Activated CD4-positive, alpha-beta T cell treated with anti-CD3 and anti-CD28 coated beads for 4 hours (primary cell): ENCODE measurements around the gene SCLT1.
"Not testable (repeated sequence)": the region's sequence is repeated elsewhere in the genome, so short reads cannot be mapped to it uniquely, and the experiment has no call there.

Experiments used
- DNase-seq, 2 donors: peaks; one replicate each; pipeline ENCODE4 v3.0.0-alpha.2; 2020

SCLT1 gene

DNA sequence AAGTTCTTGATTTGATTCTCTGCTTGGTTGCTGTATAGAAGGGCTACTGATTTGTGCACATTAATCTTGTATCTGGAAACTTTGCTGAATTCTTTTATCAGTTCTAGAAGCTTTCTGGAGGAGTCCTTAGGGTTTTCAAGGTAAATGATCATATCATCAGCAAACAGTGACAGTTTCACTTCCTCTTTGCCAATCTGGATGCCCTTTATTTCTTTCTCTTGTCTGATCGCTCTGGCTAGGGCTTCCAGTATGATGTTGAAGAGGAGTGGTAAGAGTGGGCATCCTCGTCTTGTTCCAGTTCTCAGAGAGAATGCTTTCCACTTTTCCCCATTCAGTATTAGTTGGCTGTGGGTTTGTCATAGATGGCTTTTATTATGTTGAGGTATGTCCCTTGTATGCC is 23.8 kb downstream of the SCLT1 start:
- not testable (repeated sequence) for DNase-seq

DNA sequence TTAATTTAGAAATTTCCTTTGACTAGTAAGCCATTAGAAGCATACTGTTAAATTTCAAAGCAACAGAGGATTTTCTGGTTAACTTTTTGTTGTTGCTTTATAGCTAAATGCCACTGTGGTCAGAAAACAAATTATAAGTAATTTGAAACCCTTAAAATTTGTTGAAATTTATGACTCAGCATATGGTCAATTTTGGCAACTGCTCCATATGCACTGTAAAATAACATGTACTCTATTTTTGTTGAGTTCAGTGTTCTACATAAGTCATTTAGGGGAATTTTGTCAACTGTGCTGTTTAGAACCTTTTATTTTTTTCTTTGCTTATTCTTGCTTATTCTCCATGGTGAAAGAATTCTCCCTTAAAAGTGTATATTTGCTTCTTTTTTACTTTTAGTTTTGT is 28.6 kb downstream of the SCLT1 start:
- no peak for DNase-seq

- no peak for DNase-seq
These were observed 29.7 kb downstream of the SCLT1 start for GRCh38 chr4:129063640-129064039.

GRCh38 chr4:129062580-129062979 is 30.8 kb downstream of the SCLT1 start:
- no peak for DNase-seq

DNA sequence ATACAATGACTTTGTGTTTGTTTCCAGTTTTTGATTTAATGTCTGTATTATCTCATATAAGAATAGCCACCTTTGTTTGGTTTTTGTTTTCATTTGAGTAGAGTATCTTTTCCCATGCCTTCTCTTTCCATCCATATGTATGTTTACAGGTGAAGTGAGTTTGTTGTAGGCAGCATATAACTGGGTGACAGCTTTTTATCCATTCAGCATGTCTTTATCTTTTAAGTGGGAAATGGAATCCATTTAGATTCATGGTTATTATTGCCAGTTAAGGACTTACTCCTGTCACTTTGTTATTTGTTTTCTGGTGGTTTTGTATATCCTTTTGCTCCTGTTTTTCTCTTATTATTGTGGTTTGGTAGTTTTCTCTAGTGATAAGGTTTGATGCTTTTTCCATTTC is 34.3 kb downstream of the SCLT1 start:
- DNase-seq: no peak

DNA sequence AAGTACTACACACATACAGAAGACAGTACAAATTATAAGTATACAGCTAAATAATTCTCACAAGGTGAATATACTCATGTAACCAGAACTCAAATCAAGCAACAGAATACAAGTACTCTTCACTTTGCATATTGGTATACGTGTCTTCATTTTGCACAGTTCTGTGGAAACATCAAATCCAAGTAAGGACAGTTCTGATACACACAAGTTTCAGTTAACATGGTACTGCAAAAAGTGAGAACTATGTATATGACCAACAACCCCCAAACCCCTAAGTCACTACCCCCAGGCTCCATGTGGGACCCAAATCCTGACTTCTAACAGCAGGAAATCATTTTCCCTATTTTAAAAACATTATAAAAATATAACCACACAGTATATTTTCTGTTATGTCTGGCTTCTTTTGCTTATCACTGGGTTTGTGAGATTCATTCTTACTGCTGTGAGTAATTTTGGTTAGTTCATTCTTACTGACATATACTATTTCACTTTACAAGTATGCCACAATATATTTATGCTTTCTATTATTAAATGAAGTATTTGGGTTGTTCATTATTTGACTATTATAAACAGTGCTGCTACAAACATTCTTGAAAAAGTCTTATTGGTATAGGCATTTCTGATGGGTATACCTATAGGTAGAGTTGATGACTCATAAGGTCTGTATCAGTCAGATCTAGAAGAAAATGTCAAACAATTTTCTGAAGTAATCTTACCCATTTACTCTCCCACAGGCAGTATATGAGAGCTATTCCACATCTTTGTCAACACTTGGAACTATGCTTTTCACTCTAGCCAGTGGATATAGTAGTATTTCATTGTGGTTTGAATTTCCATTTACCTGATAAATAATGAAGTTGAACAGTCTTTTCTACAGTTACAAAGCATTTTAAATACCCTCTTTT is 47.0 kb downstream of the SCLT1 start:
- DNase-seq: no peak

DNA sequence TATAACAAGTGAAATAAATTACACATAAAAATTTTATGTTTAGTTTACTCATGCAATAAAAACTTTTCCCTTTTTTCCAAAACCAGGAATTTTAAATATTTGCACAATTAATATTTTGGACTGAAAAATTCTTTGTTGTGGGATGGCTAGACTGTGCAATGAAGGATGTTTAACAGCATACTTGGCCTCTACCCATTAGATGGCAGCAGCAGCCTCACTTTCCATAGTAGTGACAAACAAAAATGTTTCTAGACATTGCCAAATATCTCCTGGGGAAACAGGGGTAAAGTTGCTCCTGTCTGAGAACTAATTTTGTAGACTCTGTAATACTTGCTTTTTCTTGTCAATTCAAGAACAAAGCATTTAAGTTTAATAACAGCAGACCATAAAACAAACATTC is 49.8 kb downstream of the SCLT1 start:
- no peak for DNase-seq

GRCh38 chr4:129040471-129040870 is 52.9 kb downstream of the SCLT1 start:
- no peak for DNase-seq

- DNase-seq: no peak
These were observed 56.2 kb downstream of the SCLT1 start for GRCh38 chr4:129037093-129037492.

DNA sequence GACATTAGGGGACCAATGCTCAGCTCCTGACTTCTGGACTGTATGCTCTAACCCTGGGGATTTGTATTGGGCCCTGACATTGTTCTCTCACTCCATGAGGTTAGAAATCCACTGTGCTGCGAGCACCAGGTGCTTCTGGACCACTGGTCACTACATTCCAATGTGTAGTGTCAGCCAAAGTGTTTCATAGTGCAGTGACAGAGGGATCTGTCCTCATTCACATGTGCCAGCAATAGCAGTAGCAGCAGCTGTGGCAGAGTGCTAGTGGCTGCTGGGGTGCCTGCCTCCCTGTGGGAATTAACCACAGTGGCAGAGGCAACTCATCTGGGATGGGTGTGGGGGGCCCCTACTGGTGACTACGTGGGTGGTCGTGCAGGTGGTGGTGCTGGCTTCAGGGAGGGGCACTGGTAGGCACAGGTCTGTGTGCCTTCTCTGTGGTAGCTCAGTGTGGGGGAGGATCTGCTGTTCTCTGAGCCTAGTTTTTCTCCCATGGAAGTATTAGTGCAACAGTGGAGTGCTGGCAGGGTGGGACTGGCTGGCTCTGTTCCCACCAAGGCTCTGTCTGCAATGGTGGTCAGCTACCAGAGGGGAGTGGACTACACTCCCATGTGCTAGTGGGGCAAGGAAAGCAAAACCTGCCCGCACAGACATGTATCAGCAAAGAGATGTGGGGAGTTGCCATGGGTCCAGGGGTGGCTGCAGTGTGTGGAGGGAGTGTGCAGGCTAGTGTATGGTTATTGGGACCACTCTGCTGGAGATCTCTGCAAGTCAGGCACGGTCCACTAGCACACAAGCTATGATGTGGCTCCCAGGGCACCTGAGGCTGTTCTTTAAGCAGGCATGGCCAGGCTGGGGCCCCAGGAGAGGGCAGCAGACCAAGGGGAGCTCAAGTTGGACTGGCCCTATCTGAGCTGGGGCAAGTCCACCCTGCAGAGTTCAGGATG is 78.5 kb downstream of the SCLT1 start:
- DNase-seq: no peak

DNA sequence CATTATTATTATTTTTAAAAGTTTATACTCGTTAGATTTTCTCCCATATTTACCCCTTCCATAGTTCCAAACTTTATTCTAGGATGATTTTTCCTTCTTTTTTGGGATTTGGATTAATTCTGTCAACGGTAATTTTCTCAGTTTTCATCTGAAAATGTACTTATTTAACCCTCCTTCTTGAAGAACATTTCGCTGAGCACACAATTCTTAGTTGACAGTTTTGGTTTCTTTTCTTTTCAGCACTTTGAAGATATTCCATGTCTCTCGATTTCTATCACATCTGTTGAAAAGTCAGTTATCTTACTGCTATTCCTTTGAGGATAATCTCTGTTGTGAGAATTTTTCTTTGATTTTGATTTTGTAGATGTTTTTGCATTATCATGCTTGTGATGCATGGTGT is 85.2 kb downstream of the SCLT1 start:
- no peak for DNase-seq

- DNase-seq: no peak
These were observed 106.4 kb downstream of the SCLT1 start for GRCh38 chr4:128986908-128987307.

GRCh38 chr4:128986019-128986418 is 107.3 kb downstream of the SCLT1 start:
- DNase-seq: no peak

DNA sequence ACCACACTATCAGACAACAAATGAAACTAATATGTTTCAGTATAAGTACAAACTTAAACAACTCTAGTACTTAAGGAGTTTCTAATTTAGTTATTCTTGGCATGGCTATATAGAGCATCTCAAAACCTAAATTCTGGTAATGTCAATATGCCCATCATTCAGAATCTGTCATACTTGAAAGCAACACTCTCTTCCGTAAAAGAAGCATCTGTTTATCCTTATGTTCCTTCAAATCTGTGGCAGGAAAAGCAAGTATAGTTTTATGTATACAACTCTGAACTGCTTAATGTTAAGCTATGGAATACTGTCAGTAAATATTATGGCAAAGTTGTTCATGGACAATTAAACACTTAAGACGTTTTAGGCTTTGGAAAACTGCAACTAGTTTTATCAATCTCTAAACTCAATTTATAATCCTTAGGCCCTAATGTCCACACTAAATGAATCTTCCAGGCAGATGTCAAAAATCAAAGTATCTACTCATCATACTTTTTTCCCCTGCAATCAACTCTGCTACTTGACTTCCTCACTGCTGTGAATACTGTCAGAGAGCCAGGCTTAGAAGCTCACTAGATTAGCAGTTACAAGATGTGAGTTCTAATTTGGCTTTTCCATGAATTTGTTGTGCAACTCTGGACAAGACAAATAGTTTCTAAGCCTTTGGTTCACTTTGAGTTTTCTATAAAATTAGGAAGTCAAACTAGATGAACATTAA is 109.4 kb downstream of the SCLT1 start:
- DNase-seq: no peak

DNA sequence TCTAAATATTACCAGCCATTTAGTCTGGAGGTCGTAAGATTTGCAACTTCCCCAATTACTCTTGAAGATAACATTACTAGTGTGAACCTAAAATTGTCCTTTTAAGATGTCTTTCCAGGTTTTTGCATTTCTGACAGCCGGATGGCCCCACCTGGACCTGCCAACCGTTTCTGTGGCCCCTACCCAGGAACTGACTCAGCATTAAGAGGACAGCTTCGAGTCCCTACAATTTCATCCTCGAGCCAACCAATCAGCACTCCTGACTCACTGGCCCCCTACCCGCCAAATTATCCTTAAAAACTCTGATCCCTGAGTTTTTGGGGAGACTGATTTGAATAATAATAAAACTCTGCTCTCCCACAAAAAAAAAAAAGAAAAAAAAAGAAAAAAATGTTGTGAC is 112.0 kb downstream of the SCLT1 start:
- DNase-seq: no peak

GRCh38 chr4:128980816-128981326 is 112.5 kb downstream of the SCLT1 start:
- no peak for DNase-seq

DNA sequence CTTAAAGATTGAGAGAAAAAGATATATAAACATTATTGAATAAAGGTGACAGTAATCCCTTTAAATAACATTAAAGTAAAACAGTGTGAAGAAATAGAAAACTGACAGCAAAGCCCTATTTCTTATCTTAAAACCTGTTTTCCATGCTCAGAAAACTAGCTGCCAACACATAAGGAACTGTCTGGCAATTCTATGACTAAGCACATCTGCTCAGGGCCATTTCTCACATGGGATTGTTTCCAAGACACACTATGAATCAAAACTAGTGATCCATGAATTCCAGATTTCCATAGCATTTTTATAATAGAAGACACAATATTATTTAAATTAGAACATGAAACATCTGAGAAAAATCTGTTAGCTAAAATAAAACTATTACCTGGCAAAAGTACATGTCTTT is 113.4 kb downstream of the SCLT1 start:
- no peak for DNase-seq

DNA sequence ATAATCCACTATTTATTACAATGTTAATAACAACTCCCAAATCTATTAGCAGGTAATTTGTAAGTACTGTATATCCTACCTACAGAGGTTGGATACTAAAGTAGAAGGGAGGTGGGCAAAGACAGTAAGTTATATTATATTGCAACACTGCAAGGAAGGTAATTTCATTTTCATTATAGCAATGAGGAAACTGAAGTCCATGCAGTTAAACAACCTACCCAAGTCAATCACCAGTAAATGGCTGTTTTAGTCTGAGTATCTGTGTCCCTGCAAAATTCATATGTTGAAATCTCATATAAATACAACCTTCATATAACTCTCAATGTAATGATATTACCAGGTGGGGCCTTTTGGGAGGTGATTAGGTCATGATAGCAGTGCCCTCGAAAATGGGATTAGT is 114.4 kb downstream of the SCLT1 start:
- DNase-seq: no peak

DNA sequence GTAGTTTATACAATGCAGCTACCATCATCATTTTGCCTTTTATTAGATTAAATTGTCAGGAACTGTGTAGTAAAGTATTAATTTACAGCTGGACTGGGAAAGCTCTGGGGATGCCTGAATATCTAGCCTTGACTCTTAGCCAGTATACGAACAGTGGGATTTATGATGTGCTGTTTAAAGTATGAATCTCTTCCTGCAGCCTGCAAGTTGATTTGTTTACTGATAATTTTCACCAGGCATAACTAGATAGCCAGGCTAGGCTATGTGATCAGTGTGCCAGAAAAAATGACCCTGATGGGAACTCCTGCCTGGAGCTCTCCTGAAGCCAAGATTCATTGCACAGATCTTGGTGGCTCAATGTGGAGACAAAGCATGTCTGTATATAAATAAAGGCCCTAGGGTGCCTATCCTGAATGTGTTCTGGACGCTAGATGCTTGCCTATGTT is 119.2 kb downstream of the SCLT1 start:
- no peak for DNase-seq

DNA sequence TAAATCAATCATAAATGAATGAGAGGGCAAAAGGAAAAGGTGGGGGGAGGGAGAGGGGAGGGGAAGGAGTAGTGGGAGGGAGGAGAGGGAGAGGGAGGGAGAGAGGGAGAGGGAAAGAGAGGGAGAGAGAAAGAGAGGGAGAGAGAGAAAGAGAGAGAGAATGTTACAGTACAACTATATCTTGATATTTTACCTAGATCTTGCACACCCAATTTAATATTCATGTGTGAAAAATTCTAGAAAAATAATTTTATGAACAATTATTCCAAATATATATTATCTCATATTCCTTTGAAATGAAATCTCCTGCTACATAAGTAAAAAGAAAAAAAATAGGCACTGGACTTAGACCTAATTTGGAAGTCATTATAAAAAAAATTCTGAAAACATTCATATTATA is 120.0 kb downstream of the SCLT1 start:
- no peak for DNase-seq

DNA sequence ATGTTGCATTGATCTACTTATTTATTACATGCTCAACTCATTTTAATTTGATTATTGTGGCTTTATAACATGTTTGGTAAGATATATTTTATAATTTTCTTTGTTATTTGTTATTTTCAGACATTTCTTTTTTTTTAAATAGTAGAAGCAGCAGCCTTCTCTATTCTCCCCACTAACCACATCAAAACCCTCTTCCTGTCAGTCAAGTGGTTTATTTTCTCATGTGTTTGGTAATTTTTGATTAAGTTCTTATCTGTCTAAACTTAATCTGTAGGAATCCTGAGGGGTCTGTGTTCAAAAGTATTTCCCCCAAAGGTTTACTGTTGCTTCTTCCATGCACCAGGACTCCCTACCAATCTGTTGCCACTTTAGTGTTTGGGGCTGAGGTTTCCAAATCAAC is 131.9 kb downstream of the SCLT1 start:
- DNase-seq: no peak

- no peak for DNase-seq
These were observed 135.1 kb downstream of the SCLT1 start for GRCh38 chr4:128958194-128958593.

GRCh38 chr4:128957459-128957858 is 135.9 kb downstream of the SCLT1 start:
- no peak for DNase-seq
